HUES64 (cell line): ENCODE data around the gene NIPAL1.

Experiments
- H3K27ac ChIP-seq: 2 replicates; pipeline ENCODE4 v1.7.0; 2013; ENCODE audit warnings: low read depth, low read length, inconsistent platforms
- H3K27me3 ChIP-seq: 2 replicates; pipeline ENCODE4 v1.6.1; 2013; ENCODE audit warnings: mild to moderate bottlenecking, low read length; ENCODE audit not compliant: insufficient read depth
- H3K36me3 ChIP-seq: 2 replicates; pipeline ENCODE4 v1.6.1; 2013; ENCODE audit warnings: mild to moderate bottlenecking, low read length; ENCODE audit not compliant: insufficient read depth
- H3K4me1 ChIP-seq: 2 replicates; pipeline ENCODE4 v1.6.1; 2013; ENCODE audit warnings: mild to moderate bottlenecking, low read length, moderate library complexity; ENCODE audit not compliant: insufficient read depth
- H3K4me3 ChIP-seq: 2 replicates; pipeline ENCODE4 v1.5.1; 2013; ENCODE audit warnings: mild to moderate bottlenecking, low read length, moderate library complexity
- H3K9ac ChIP-seq: 2 replicates; pipeline ENCODE4 v1.6.1; 2013; ENCODE audit warnings: mild to moderate bottlenecking, low read depth, low read length
- H3K9me3 ChIP-seq: 2 replicates; pipeline ENCODE4 v1.6.1; 2013; ENCODE audit warnings: low read depth, low read length; ENCODE audit not compliant: insufficient read depth
- WGBS: fragments of 150-250, 120-280 bp; methylation state at CpG from one replicate; pipeline ENCODE4 v1.1.7; 2013; ENCODE audit warnings: missing lambda C conversion rate; 5-methylcytosine and 5-hydroxymethylcytosine counted together

Gene NIPAL1

DNA sequence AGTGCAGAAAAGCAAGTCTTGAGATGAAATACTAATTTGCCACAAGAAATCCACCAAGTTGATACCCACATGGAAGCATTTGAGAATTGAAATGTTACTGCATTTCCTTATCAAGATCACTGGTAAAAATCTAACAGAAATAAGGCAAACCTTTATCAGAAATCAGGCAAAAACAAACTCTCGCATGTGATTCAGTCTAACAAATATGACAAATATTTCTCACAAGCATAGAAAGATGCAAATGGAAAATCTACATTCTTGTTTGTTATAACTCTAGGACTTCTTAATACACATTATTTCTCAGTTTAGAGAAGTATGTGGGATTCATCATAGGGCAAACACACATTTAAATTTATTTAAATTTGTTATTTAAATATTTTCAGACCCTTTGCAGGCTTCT, 64.6 kb downstream of the NIPAL1 start:
- Histone ChIP-seq H3K4me3 (no peak overlapping the region), H3K9me3 (no peaks in the 10 kb centered on the region), H3K4me1 (0 out of 2 replicates have a peak, but pooled peaks cover 4% of the 10 kb centered on the region), H3K27me3 (no peaks in the 10 kb centered on the region), H3K27ac (no peak overlapping the region), H3K9ac (no peak overlapping the region), H3K36me3 (no peaks in the 10 kb centered on the region)
- WGBS = 94% methylated on average over 1 of the region's 1 CpG

DNA sequence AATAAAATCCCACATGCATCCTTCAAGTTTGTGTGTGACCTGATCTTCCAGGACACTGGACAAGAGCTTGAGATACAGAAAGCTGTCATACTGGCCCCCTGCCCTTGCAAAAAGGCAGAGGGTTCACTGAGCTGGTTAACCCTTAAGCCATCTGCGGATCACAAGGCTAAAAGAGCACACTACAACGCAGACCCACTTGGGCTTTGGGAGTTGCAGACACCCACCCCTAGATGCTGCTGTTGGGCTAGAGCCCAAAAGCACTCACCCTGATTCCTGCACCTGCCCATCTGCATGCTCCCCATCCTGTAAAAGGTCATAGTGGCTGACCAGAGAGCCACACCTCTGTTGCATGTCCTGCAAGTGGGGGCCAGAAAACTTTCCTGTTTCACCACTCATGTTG, 66.4 kb downstream of the NIPAL1 start:
- no peak overlapping the region for H3K9ac ChIP-seq
- H3K27ac ChIP-seq = no peak overlapping the region
- H3K9me3 ChIP-seq = no peaks in the 10 kb centered on the region
- 0 out of 2 replicates have a peak, but pooled peaks cover 4% of the 10 kb centered on the region for H3K4me1 ChIP-seq
- H3K27me3 ChIP-seq = no peaks in the 10 kb centered on the region
- no peak overlapping the region for H3K4me3 ChIP-seq
- no peaks in the 10 kb centered on the region for H3K36me3 ChIP-seq
- WGBS = 85% methylated on average over 2 of the region's 2 CpGs

DNA sequence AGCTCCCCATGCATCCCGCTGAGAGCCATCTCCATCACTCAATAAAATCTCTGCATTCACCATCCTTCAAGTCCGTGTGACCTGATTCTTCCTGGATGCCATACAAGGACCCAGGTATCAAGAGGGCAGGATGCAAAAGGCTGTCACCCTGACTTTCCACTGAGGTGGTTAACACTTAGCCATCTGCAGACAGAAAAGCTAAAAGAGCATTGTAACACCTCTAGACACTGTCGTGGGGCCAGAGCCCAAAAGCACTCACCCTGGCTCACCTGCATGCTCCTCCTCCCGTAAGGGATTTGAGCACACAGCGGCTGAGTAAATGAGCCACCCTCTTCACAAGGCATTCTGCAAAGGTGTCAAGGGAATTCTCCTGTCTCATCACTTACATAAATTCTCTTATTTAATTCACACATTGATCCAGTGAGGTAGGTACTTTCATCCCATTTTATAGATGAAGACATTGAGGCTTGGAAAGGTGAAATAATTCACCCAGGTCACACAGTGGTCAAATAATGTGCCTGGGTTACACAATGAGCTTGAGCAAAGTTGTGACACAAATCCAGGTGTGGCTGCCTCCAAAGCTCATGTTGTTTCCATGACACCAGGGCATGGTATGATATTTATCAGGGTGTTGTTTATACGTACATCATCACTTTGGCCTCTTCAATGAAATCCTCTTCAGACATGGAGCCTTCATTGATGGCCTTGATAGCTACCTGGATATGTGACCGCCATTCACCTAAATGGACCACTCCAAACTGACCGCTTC, 69.4 kb downstream of the NIPAL1 start:
- Histone ChIP-seq H3K4me3 (no peak overlapping the region), H3K36me3 (no peaks in the 10 kb centered on the region), H3K9me3 (no peaks in the 10 kb centered on the region), H3K27ac (no peak overlapping the region), H3K9ac (no peak overlapping the region), H3K4me1 (no peaks in the 10 kb centered on the region), H3K27me3 (no peaks in the 10 kb centered on the region)
- WGBS = 71% methylated on average over 8 of the region's 8 CpGs
